Cerebellar cortex (tissue), 1 donor: ENCODE results near the gene TIMM44.
A peak's percentile ranks its signal among the peaks of the same experiment; 100 is the strongest.

Experiments used
- DNase-seq: peaks from one replicate; pipeline ENCODE4 v3.0.0-alpha.2; 2015; ENCODE audit warnings: low spot score

TIMM44 gene

GRCh38 chr19:7943444-7944176 lies at the start of gene TIMM44:
Gene TIMM44, minus strand, starts transcription at chr19:7943666. Its CDS starts 15 bp downstream, at chr19:7943651.
- DNase-seq: peak; percentile 100

- DNase-seq: no peak
Observed at GRCh38 chr19:7992575-7992974, 49.1 kb upstream of the TIMM44 start.

DNA sequence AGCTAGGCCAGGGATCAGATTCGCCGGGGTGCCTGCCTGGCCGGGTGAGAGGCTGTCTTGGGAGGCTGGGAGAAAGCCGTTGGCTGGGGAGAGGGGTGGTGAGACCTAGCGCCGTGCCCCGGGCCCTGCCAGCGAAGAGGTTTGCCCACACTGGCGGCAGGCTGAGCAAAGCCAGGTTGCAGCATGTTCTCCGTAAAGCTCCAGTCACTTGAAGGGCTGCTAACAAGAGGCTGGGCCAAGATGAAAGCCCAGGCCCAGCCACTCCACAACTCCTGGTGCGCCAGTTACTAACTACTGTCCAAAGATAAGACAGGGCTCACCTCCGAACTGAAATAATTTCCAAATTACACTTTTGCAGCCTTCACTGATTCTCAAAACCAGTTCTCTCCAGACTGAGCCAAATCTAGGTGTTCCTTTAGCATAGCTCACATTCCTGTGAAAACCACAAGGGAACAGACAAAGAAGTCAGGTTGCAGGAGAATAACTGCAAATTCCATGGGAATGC lies 45.7 kb upstream of the TIMM44 start:
- DNase-seq: no peak

- no peak for DNase-seq
Observed at GRCh38 chr19:7988307-7988706, 44.8 kb upstream of the TIMM44 start.

DNA sequence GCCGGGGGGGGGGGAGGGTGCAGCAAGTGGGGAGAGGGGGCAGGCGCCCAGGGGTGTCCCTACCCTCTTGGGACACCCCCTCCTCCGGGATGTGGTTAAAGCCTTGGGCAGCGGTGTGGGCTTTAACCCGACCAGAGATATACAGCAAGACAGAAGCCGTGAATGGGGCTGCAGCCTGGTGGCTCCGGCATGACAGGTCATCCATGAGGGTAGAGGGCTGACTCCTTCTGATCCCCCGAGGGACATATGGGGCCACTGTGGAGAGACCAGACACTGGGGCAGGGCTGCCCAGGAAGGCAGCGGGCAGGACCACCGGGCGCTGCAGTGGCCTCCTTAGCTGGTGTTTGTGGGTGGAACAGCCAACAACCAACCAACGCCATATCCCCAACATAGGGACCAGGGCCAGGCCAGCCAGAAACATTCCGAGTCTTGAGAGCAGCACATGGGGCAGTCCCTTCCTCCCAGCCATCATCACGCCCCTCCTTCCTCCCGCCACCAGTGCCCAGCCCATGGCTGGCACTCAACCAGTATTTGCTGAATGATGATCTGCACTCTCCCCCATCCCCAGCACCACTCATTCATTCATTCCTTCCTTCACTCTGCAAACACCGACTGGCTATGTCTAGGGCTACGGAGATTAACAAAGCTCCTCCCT lies 43.8 kb upstream of the TIMM44 start:
- DNase-seq: no peak

GRCh38 chr19:7986321-7987113 lies 43.1 kb upstream of the TIMM44 start:
- peak; percentile 62 for DNase-seq

GRCh38 chr19:7985481-7985911 lies 42.0 kb upstream of the TIMM44 start:
- no peak for DNase-seq

DNA sequence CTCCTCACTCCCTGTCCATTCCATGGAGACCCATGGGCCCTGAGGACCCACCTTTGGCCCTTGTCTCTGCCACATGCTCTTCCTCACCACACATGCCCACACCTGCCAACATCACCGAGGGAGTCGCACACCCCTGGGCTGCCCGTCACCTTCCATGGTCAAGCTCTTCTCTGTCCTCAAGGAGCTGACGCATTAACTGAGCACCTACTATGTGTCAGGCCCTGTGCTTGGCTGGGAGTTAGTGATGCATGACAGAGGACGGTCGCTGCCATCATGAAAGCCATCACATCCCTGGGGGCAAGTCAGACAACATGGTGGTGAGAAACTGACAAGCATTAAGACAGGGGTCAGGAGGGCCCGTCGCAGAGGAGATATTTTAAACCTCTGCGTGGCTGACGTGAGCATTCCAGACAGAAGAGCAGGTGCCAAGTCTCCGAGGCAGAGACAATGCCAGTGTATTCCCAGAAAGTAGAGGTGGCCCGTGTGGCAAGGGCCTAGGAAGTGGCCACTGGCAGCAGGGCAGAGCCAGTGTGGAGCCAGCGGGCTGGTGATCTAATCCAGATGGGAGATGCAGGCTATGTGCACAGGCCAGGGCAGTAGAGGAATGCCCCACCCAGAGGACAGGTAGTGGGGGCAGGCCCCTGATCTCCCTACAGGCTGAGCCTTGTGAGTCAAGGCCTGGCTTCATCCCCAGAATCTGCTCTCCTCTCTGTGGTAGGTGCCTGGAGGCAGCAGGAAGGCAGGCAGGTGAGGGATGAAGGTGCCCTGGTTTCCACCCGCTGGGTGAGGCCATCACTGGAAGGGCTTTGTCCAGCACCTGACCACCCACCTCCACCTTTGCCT lies 40.8 kb upstream of the TIMM44 start:
- no peak for DNase-seq

DNA sequence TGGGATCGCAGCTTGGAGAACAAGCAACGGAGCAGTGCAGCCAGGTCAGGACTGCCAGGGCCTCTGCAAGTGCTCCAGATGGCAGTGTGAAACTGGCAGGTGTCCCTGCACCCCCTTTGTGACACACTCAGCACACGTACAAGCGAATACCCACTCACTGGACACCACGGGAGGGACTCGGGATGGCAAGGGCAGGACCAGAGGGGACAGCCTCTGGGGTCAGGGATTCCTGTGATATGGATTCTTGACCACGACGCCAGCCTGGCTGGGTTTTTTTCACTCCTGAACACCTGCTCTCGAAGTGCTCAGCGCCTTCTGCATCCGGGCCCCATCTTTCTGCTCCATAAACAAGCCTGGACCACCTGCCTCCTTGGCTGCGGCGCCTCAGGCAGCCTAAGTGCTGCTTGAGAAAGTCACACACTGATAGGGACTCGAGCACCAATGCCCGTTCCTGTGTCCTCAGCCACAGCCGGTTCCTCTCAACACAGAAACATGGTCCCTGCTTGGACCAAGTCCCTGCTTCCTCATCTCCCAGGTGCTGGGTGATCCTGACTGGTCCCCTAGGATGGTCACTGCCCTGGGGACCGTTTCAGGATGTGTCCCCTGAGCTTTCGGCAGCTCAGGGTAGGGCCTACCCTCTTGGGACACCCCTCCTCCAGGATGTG lies 40.0 kb upstream of the TIMM44 start:
- peak; percentile 82 for DNase-seq

- DNase-seq: no peak
Observed at GRCh38 chr19:7982651-7983099, 39.2 kb upstream of the TIMM44 start.

GRCh38 chr19:7982103-7982502 lies 38.6 kb upstream of the TIMM44 start:
- DNase-seq: no peak

- no peak for DNase-seq
Observed at GRCh38 chr19:7981661-7982060, 38.2 kb upstream of the TIMM44 start.

- DNase-seq: no peak
Observed at GRCh38 chr19:7981199-7981598, 37.7 kb upstream of the TIMM44 start.

DNA sequence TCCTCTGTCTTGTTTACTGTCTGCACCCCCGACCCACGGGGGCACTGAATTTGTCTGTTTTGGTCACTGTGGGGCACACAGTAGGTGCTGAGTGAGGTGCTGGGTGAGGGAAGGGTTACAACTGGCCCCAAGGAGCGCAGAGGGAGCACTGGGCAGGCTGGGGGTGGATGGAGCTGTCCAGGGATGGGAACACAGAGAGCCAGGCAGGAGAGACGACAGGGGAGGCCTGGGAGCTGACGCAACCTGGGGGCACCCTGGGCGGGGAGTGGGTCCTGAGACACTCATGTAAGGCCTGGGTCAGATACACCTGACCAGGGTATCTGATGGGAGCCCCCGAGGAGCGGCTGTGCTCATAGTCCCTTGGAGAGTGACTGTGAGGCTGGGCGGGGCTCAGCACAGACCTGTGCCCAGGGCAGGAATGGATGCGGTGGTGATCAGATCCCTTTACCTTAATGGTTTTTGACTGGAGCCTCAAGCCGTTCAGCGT lies 37.2 kb upstream of the TIMM44 start:
- DNase-seq: no peak

DNA sequence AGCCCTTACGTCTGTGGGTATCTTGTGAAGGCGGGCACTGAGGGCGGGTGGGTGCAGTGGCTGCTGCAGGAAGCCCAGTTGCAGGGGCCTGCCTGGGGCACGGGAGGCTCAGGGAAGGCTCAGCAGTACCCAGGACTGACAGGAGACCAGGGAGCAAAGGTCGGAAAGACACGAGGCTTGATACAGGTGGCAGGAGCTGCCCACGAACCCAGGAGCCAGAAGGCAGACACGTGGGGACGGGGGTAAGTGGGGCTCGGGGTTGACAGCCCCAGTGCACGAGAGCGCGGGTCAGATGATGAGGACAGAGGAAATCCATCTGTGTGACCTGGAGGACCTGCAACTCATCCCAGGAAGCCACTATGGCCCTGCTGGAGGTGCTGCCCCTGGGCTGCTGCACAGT lies 36.7 kb upstream of the TIMM44 start:
- DNase-seq: no peak

- no peak for DNase-seq
Observed at GRCh38 chr19:7979559-7979958, 36.1 kb upstream of the TIMM44 start.

- DNase-seq: peak; percentile 45
Observed at GRCh38 chr19:7979011-7979410, 35.5 kb upstream of the TIMM44 start.

DNA sequence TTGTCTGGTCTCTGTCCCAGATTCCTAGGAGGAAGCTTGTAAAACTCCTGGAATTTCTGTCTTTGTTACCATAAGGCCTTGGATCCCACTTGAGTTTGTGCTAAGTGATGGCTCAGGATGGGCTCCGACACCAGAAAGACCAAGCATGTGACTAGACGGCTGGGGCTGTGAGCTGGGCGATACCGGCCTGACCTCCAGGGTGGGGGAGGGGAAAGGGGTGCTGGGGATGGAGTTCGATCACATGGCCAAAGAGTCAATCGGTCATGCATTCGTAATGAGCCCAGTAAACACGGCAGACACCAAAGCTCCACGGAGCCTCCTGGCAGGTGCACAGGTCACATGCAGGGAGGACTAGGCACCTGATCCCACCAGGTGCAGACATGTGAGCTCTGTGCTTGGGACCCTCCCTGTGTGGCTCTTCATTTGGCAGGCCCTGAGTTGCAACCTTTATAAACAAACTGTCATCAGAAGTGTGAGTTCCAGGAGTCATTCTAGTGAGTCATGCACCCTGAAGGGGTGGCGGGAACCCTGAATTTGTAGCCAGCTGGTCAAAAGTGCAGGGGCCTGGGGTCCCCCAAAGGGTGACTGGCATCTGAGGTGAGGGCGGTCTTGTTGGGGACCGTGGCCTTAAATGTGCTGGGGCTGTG lies 34.8 kb upstream of the TIMM44 start:
- DNase-seq: no peak

DNA sequence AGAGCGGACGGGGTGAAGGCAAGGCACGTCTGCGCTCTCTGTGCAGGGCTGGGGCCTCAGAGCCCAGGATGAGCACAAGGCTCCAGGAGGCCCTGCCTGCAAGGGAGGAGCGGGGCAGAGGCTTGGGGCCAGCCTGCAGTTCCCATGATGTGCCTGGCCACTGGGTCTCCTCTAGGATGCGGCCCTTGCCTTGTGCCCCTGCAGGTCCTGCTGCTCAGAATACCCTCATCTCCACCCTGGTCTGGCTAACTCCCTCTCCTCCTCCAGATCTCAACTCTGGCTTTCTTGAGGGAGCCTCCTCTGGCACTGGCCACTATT lies 34.2 kb upstream of the TIMM44 start:
- no peak for DNase-seq

- no peak for DNase-seq
Observed at GRCh38 chr19:7977021-7977722, 33.7 kb upstream of the TIMM44 start.
